HepG2 (cell line): ENCODE measurements around the gene RAB35. TPM values are rescaled to one million over a fixed set of nuclear protein-coding genes. Genes with fewer than 3 reads are reported as not detected.
A peak's percentile ranks its signal among the peaks of the same experiment; 100 is the strongest.

ENCODE experiments used
- ARHGAP35 ChIP-seq: sonication (generic); formaldehyde crosslinking; IDR thresholded peaks from 2 replicates; pipeline ENCODE4 v1.9.0; 2022; ENCODE audit warnings: mild to moderate bottlenecking, inconsistent platforms, moderate library complexity, missing genetic modification reagents, borderline replicate concordance
- BRD4 ChIP-seq: sonication (generic); formaldehyde crosslinking; IDR thresholded peaks from 2 replicates; pipeline ENCODE4 v1.4.0; 2020; ENCODE audit warnings: missing genetic modification reagents
- CBX2 ChIP-seq, 2 experiments: fragments of 200-600 bp in 1 of 2; sonication (generic); formaldehyde crosslinking in 1 of 2; IDR thresholded peaks; 2 replicates each; pipeline versions ENCODE4 v1.7.0 to v1.8.1; 2018 to 2022; ENCODE audit warnings: low read depth in 2 of 2, low read length in 1 of 2, mild to moderate bottlenecking in 1 of 2, missing genetic modification reagents in 1 of 2
- DNMT3B ChIP-seq: conservative IDR thresholded peaks from 2 replicates; pipeline ENCODE4 v1.6.1; 2016; ENCODE audit warnings: missing biosample characterization, control low read depth
- FOSL1 ChIP-seq: sonication (generic); formaldehyde crosslinking; IDR thresholded peaks from 2 replicates; pipeline ENCODE4 v1.9.0; 2021; ENCODE audit warnings: missing genetic modification reagents, borderline replicate concordance
- FOXJ3 ChIP-seq: sonication (generic); formaldehyde crosslinking; IDR thresholded peaks from 2 replicates; pipeline ENCODE4 v1.4.0; 2020; ENCODE audit warnings: missing genetic modification reagents, mild to moderate bottlenecking, borderline replicate concordance
- HNRNPK ChIP-seq: fragments of 200-400 bp; formaldehyde crosslinking; IDR thresholded peaks from 2 replicates; pipeline ENCODE4 v1.6.1; 2018; ENCODE audit warnings: low read length, low read depth, moderate library complexity, mild to moderate bottlenecking; ENCODE audit not compliant: poor library complexity, severe bottlenecking
- IRX3 ChIP-seq: sonication (generic); formaldehyde crosslinking; IDR thresholded peaks from 2 replicates; pipeline ENCODE4 v1.8.1; 2023; ENCODE audit warnings: mild to moderate bottlenecking, low read depth, missing genetic modification reagents, borderline replicate concordance
- JUNB ChIP-seq: sonication (generic); formaldehyde crosslinking; IDR thresholded peaks from 2 replicates; pipeline ENCODE4 v1.8.0; 2022; ENCODE audit warnings: missing genetic modification reagents, mild to moderate bottlenecking, borderline replicate concordance
- ZFY ChIP-seq: sonication (generic); formaldehyde crosslinking; IDR thresholded peaks from 2 replicates; pipeline ENCODE4 v1.4.0; 2020; ENCODE audit warnings: missing genetic modification reagents
- ZHX2 ChIP-seq, 2 experiments: sonication (generic) in 1 of 2; formaldehyde crosslinking in 1 of 2; IDR thresholded peaks; 2 replicates each; pipeline versions ENCODE4 v1.6.1 to v1.9.0; 2014 to 2022; ENCODE audit warnings: antibody characterized with exemption in 1 of 2, borderline replicate concordance in 1 of 2, inconsistent platforms in 1 of 2, low read depth in 1 of 2, missing genetic modification reagents in 1 of 2
- ZNF180 ChIP-seq: sonication (generic); formaldehyde crosslinking; IDR thresholded peaks from 2 replicates; pipeline ENCODE4 v1.4.0; 2020; ENCODE audit warnings: low read depth, missing genetic modification reagents, borderline replicate concordance
- ZNF263 ChIP-seq: sonication (generic); formaldehyde crosslinking; IDR thresholded peaks from 2 replicates; pipeline ENCODE4 v1.4.0; 2020; ENCODE audit warnings: missing genetic modification reagents
- ZNF556 ChIP-seq: sonication (generic); formaldehyde crosslinking; IDR thresholded peaks from 2 replicates; pipeline ENCODE4 v1.4.0; 2020; ENCODE audit warnings: mild to moderate bottlenecking, missing genetic modification reagents, borderline replicate concordance
- ZNF839 ChIP-seq: sonication (generic); formaldehyde crosslinking; IDR thresholded peaks from 2 replicates; pipeline ENCODE4 v1.4.0; 2020; ENCODE audit warnings: missing genetic modification reagents, mild to moderate bottlenecking, borderline replicate concordance
- polyA plus RNA-seq, 8 experiments: library from polyadenylated mRNA; depleted of rRNA in 3 of 8; stranded (reverse) in 7 of 8; unstranded in 1 of 8; fragments of >200 nt; fragmentation: Illumina TruSeq in 4 of 8; extraction: Trizol in 4 of 8; gene quantifications; 2 replicates each; pipeline versions ENCODE4 v1.2.1 to v1.2.3, GENCODE V29; 2011 to 2016; ENCODE audit warnings: low read depth in 4 of 8, missing spikeins in 1 of 8, mixed read lengths in 1 of 8; ENCODE audit not compliant: insufficient read depth in 1 of 8
- total RNA-seq, 5 experiments: library from RNA; depleted of rRNA; stranded (reverse); fragments of >200 nt; fragmentation: Illumina TruSeq; extraction: Trizol; gene quantifications; 2 replicates each; pipeline ENCODE4 v1.2.3, GENCODE V29; 2016; ENCODE audit warnings: low read depth in 1 of 5
- TF ChIP-seq, protein P1 (sequence below): sonication (generic); formaldehyde crosslinking; IDR thresholded peaks from 2 replicates; pipeline ENCODE4 v1.4.0; 2020; ENCODE audit warnings: missing genetic modification reagents
- TF ChIP-seq, protein P2 (sequence below): sonication (generic); formaldehyde crosslinking; IDR thresholded peaks from 2 replicates; pipeline ENCODE4 v1.4.0; 2020; ENCODE audit warnings: missing genetic modification reagents

The RAB35 gene
- total and polyA plus RNA-seq, 2 of the 13 experiments (the other 11 are each of a cell fraction or from before 2014, with no cell fraction given): 25.2 to 29.1 TPM

DNA sequence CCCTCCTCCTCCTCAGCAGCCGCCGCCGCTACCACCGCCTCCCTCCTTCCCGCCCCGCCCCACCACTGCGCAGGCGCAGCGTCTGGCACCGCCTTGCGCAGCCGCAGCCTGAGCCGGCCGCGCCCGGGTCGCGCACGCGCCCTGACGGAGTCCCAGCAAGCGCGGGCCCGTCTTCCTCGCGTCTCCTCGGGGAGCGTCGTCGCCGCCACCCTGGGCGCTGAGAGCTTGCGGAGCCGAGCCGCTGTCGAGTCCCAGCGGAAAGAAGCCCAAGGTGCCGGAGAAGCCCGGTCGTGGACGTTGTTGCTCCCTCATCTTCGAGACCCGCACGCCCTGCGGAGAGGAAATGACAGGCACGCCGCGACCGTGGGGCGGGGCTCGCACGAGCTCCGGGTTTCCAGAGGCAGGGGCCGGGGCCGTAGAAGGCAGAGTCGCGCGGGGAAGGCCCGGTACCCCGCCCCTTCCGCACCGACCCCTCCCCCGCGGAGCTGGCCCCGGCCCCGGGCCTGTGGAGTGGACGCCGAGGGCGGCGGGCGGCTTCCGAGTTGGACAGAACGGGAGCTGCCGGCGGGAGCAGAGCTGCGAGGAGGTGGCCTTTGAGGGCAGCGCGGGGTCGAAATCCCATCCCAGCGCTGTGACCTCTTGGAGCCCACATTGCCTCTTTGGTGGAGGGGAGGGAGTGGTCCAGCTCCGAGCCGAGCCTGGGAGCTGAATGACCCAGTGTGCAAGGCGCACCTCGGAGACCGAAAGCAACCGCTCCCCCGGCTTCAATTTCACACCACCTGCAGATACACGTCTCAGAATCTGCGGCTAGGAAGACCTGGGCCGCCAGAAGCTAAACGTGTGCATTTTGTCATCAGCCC lies 469 bp upstream of the RAB35 start (continued):
- TF ChIP-seq, protein P1, sequence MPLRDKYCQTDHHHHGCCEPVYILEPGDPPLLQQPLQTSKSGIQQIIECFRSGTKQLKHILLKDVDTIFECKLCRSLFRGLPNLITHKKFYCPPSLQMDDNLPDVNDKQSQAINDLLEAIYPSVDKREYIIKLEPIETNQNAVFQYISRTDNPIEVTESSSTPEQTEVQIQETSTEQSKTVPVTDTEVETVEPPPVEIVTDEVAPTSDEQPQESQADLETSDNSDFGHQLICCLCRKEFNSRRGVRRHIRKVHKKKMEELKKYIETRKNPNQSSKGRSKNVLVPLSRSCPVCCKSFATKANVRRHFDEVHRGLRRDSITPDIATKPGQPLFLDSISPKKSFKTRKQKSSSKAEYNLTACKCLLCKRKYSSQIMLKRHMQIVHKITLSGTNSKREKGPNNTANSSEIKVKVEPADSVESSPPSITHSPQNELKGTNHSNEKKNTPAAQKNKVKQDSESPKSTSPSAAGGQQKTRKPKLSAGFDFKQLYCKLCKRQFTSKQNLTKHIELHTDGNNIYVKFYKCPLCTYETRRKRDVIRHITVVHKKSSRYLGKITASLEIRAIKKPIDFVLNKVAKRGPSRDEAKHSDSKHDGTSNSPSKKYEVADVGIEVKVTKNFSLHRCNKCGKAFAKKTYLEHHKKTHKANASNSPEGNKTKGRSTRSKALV (CRISPR knock-in tag): peak; percentile 69; the same call in 1 of the 2 replicates
- 0 out of 2 replicates have a peak, but pooled peaks have one; percentile 21 for TF ChIP-seq JUNB (CRISPR knock-in tag)
- TF ChIP-seq CBX2 (IDR thresholded peaks at IDR 0.05; ENCODE audit: low read depth, low read length): no peak
- TF ChIP-seq CBX2 (CRISPR knock-in tag; IDR thresholded peaks at IDR 0.05; ENCODE audit: low read depth): no peak
- peak; percentile 84 for TF ChIP-seq ZNF839
- TF ChIP-seq ZNF263: peak; percentile 84
- TF ChIP-seq DNMT3B: 0 out of 2 replicates have a peak, but pooled peaks have one; percentile 42
- TF ChIP-seq, protein P2, sequence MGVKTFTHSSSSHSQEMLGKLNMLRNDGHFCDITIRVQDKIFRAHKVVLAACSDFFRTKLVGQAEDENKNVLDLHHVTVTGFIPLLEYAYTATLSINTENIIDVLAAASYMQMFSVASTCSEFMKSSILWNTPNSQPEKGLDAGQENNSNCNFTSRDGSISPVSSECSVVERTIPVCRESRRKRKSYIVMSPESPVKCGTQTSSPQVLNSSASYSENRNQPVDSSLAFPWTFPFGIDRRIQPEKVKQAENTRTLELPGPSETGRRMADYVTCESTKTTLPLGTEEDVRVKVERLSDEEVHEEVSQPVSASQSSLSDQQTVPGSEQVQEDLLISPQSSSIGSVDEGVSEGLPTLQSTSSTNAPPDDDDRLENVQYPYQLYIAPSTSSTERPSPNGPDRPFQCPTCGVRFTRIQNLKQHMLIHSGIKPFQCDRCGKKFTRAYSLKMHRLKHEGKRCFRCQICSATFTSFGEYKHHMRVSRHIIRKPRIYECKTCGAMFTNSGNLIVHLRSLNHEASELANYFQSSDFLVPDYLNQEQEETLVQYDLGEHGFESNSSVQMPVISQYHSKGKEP (CRISPR knock-in tag): no peak
- TF ChIP-seq HNRNPK: peak; percentile 39
- TF ChIP-seq BRD4 (CRISPR knock-in tag): peak; percentile 60
- TF ChIP-seq ZNF180 (CRISPR knock-in tag): peak; percentile 70; the same call in 1 of the 2 replicates
- TF ChIP-seq FOSL1 (CRISPR knock-in tag): 0 out of 2 replicates have a peak, but pooled peaks have one; percentile 26
- no peak for TF ChIP-seq FOXJ3 (CRISPR knock-in tag)
- TF ChIP-seq ZFY (CRISPR knock-in tag): peak; percentile 93
- 0 out of 2 replicates have a peak, but pooled peaks have one; percentile 42 for TF ChIP-seq ZHX2 (IDR thresholded peaks at IDR 0.05; ENCODE audit: low read depth)
- peak; percentile 86; the same call in 1 of the 2 replicates for TF ChIP-seq ZHX2 (CRISPR knock-in tag; IDR thresholded peaks at IDR 0.05; ENCODE audit: borderline replicate concordance)
- TF ChIP-seq IRX3 (CRISPR knock-in tag): peak; percentile 78; the same call in 1 of the 2 replicates
- no peak; the same call in 1 of the 2 replicates for TF ChIP-seq ARHGAP35 (CRISPR knock-in tag)
- TF ChIP-seq ZNF556 (CRISPR knock-in tag): no peak; the same call in 1 of the 2 replicates
